ENCODE data around the gene NT5DC1.

GRCh38 chr6:116060572-116061283 is 39.9 kb upstream of the NT5DC1 start, which contains the start of gene FRK:
- TF ChIP-seq MYC (IDR thresholded peaks at IDR 0.05; ENCODE audit: borderline replicate concordance, low read length) (no peak), NPAS2 (CRISPR knock-in tag; IDR thresholded peaks at IDR 0.05; ENCODE audit: borderline replicate concordance) (no peak), EP300 (IDR thresholded peaks at IDR 0.05) (no peak), PHF8 (IDR thresholded peaks at IDR 0.05; ENCODE audit: borderline replicate concordance, low read depth) (no peak), JUN (IDR thresholded peaks at IDR 0.05) (peak; percentile 29 to 61; a peak in 2 of 5 replicates)
- TF ChIP-seq, protein P1, sequence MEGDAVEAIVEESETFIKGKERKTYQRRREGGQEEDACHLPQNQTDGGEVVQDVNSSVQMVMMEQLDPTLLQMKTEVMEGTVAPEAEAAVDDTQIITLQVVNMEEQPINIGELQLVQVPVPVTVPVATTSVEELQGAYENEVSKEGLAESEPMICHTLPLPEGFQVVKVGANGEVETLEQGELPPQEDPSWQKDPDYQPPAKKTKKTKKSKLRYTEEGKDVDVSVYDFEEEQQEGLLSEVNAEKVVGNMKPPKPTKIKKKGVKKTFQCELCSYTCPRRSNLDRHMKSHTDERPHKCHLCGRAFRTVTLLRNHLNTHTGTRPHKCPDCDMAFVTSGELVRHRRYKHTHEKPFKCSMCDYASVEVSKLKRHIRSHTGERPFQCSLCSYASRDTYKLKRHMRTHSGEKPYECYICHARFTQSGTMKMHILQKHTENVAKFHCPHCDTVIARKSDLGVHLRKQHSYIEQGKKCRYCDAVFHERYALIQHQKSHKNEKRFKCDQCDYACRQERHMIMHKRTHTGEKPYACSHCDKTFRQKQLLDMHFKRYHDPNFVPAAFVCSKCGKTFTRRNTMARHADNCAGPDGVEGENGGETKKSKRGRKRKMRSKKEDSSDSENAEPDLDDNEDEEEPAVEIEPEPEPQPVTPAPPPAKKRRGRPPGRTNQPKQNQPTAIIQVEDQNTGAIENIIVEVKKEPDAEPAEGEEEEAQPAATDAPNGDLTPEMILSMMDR (IDR thresholded peaks at IDR 0.05): peak; percentile 29; the same call in 2 of the 3 replicates

Measured in A549 (cell line).